Endothelial cell of umbilical vein (primary cell): ENCODE results near the gene DCC. TPM values are rescaled to one million over a fixed set of nuclear protein-coding genes. Genes with fewer than 3 reads are reported as not detected.

Experiments
- BruUV-seq: library from RNA; stranded (reverse); fragments of 400-500 nt; replicated peaks from 2 replicates; lab custom pipeline; 2021; lab: Mats Ljungman, UMichigan
- CTCF ChIA-PET: fragments of 300-600, 350-600 bp; sonication (Branson Sonifier 250); formaldehyde crosslinking; loops from one replicate; lab custom pipeline; 2021; ENCODE audit warnings: antibody characterized with exemption, inconsistent platforms; lab: Charles Lee
- POLR2A ChIA-PET: fragments of 300-600, 350-600 bp; sonication (Branson Sonifier 250); formaldehyde crosslinking; loops from one replicate; lab custom pipeline; 2021; ENCODE audit warnings: antibody characterized with exemption, inconsistent platforms; lab: Charles Lee
- DNase-seq: peaks from one replicate; pipeline ENCODE4 v3.0.0-alpha.2; 2011; ENCODE audit warnings: low read depth, low spot score
- FAIRE-seq: peaks from 2 replicates; lab custom pipeline; 2011; peaks lifted over from hg19 to GRCh38; lab: Jason Lieb, UNC
- H2AFZ ChIP-seq: 2 replicates; pipeline ENCODE4 v1.6.0; 2012; ENCODE audit warnings: low read depth, low read length, control low read depth, inconsistent platforms
- H3K27ac ChIP-seq: 2 replicates; pipeline ENCODE4 v1.5.1; 2011; ENCODE audit warnings: low read depth, mild to moderate bottlenecking, control low read depth, low read length, moderate library complexity; ENCODE audit not compliant: insufficient read depth
- H3K27me3 ChIP-seq, 2 experiments: 2 replicates each; pipeline versions ENCODE4 v1.6.0 to v1.6.1; 2011; ENCODE audit warnings: low read length in 2 of 2, mixed read lengths in 1 of 2; ENCODE audit not compliant: control insufficient read depth in 2 of 2, insufficient read depth in 2 of 2
- H3K36me3 ChIP-seq, 2 experiments: 2 replicates in 1 of 2; 3 replicates in 1 of 2; pipeline ENCODE4 v1.5.1; 2011; ENCODE audit warnings: low read length in 2 of 2, mild to moderate bottlenecking in 1 of 2, moderate library complexity in 1 of 2; ENCODE audit not compliant: control insufficient read depth in 2 of 2, insufficient read depth in 2 of 2; ENCODE audit errors: extremely low read depth in 1 of 2
- H3K4me1 ChIP-seq: 3 replicates; pipeline ENCODE4 v1.5.1; 2011; ENCODE audit warnings: mild to moderate bottlenecking, low read length; ENCODE audit not compliant: control insufficient read depth, insufficient read depth; ENCODE audit errors: extremely low read depth
- H3K4me2 ChIP-seq: 2 replicates; pipeline ENCODE4 v1.6.1; 2011; ENCODE audit warnings: low read length, control low read depth, mixed read lengths; ENCODE audit not compliant: insufficient read depth
- H3K4me3 ChIP-seq, 3 experiments: fragments of 200-600 bp in 1 of 3; sonication (generic), shearing (Covaris generic) in 1 of 3; replicated peaks in 1 of 3; 2 replicates each; pipeline ENCODE4 v1.5.1; 2011 to 2016; ENCODE audit warnings: control low read depth in 3 of 3, low read length in 3 of 3, mild to moderate bottlenecking in 2 of 3, inconsistent platforms in 1 of 3, low read depth in 1 of 3, moderate library complexity in 1 of 3; ENCODE audit not compliant: insufficient read depth in 1 of 3
- H3K79me2 ChIP-seq: 2 replicates; pipeline ENCODE4 v1.6.0; 2012; ENCODE audit warnings: low read length, inconsistent platforms; ENCODE audit not compliant: control insufficient read depth, insufficient read depth
- H3K9ac ChIP-seq: replicated peaks from 2 replicates; pipeline ENCODE3; 2011; ENCODE audit warnings: low read length, control low read depth; ENCODE audit not compliant: insufficient read depth; ENCODE audit errors: extremely low read depth
- H3K9me1 ChIP-seq: replicated peaks from 3 replicates; pipeline ENCODE4 v1.6.0; 2011; ENCODE audit warnings: mild to moderate bottlenecking, low read length; ENCODE audit not compliant: control insufficient read depth, insufficient read depth; ENCODE audit errors: extremely low read depth
- H3K9me3 ChIP-seq: replicated peaks from 2 replicates; pipeline ENCODE4 v1.5.1; 2012; ENCODE audit warnings: low read length, inconsistent platforms; ENCODE audit not compliant: control insufficient read depth, insufficient read depth
- H4K20me1 ChIP-seq: replicated peaks from 2 replicates; pipeline ENCODE3; 2011; ENCODE audit warnings: mild to moderate bottlenecking, low read length; ENCODE audit not compliant: control insufficient read depth, insufficient read depth; ENCODE audit errors: extremely low read depth
- EZH2 ChIP-seq: IDR thresholded peaks from 2 replicates; pipeline ENCODE4 v1.6.1; 2012; ENCODE audit warnings: borderline replicate concordance, low read depth, mild to moderate bottlenecking, moderate library complexity, low read length, inconsistent platforms; ENCODE audit not compliant: severe bottlenecking
- FOS ChIP-seq: IDR thresholded peaks from 2 replicates; pipeline ENCODE4 v1.6.1; 2011; ENCODE audit warnings: mild to moderate bottlenecking, low read length, moderate library complexity, borderline replicate concordance; ENCODE audit not compliant: insufficient read depth
- GATA2 ChIP-seq: IDR thresholded peaks from 2 replicates; pipeline ENCODE4 v1.7.0; 2011; ENCODE audit warnings: low read depth, mild to moderate bottlenecking, moderate library complexity, mixed read lengths, low read length; ENCODE audit not compliant: insufficient read length, insufficient read depth
- JUN ChIP-seq: IDR thresholded peaks from 2 replicates; pipeline ENCODE4 v1.6.1; 2011; ENCODE audit warnings: borderline replicate concordance, low read depth; ENCODE audit not compliant: insufficient read length, insufficient read depth
- MYC ChIP-seq: IDR thresholded peaks from one replicate; pipeline ENCODE4 v1.6.1; 2011; ENCODE audit warnings: mild to moderate bottlenecking, low read depth, low read length
- POLR2A ChIP-seq: IDR thresholded peaks from 2 replicates; pipeline ENCODE4 v1.6.1; 2012; ENCODE audit warnings: low read depth, mild to moderate bottlenecking, control low read depth, low read length
- POLR2AphosphoS5 ChIP-seq: IDR thresholded peaks from 2 replicates; pipeline ENCODE4 v1.6.1; 2012; ENCODE audit warnings: low read depth, mild to moderate bottlenecking, control low read depth, low read length, moderate library complexity; ENCODE audit not compliant: insufficient read depth
- dilution Hi-C: fragments of 300-500 bp; cut with MboI; formaldehyde crosslinking; loops from one replicate; pipeline ENCODE4 v1.15.0; 2019; ENCODE audit warnings: low sequenced_read_pairs; ENCODE audit not compliant: extremely low pct_ligation_motif_present
- intact Hi-C: fragments of 100-400 bp; cut with micrococcal nuclease; formaldehyde crosslinking; loops from one replicate; pipeline ENCODE4 v1.10.0; 2022
- polyA plus RNA-seq, 4 experiments: library from polyadenylated mRNA; depleted of rRNA in 3 of 4; stranded (reverse) in 3 of 4; unstranded in 1 of 4; fragments of >200 nt; gene quantifications; 2 replicates each; pipeline versions ENCODE4 v1.2.1 to v1.2.3, GENCODE V29; 2011 to 2012; ENCODE audit warnings: missing spikeins in 1 of 4
- total RNA-seq: library from RNA; stranded (reverse); gene quantifications from 2 replicates; pipeline ENCODE4 v1.2.3, GENCODE V29; 2021
- TF ChIP-seq, protein P1 (sequence below): IDR thresholded peaks from 2 replicates; pipeline ENCODE4 v1.6.1; 2011; ENCODE audit not compliant: insufficient read depth, insufficient read length
- TF ChIP-seq, protein P2 (sequence below), 2 donors: IDR thresholded peaks; 1 replicate in 1 of 2; 2 replicates in 1 of 2; pipeline ENCODE4 v1.5.1; 2011; ENCODE audit warnings: low read length in 2 of 2, mild to moderate bottlenecking in 2 of 2, moderate library complexity in 2 of 2, control low read depth in 1 of 2, inconsistent platforms in 1 of 2, low read depth in 1 of 2; ENCODE audit not compliant: insufficient read depth in 1 of 2; ENCODE audit errors: extremely low read depth in 1 of 2

The DCC gene
- total and polyA plus RNA-seq, 2 donors (not counting 3 experiments of a cell fraction or from before 2014, with no cell fraction given) = not detected

DNA sequence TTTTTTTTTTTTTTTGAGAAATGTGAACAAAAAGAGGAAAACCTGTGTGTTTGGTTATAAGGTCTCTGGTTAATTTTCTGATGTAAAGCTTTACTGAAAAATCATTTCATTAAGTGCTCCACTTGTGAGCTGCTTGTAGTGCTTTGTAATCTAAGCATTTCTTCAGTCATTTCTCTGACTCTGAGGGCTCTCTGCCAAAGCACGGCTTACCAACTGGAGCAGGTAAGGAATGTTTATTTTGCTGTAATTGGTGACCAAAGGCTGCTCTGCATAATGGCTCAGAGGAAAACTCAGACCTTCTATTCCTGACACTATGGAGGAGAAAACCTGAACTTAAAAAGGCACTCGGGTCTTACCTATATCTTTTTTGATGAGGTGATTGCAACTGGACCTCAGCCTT lies 1035.6 kb downstream of the DCC start:
- POLR2A ChIA-PET = no interaction called here
- H3K4me1 ChIP-seq = no peaks in the 10 kb centered on the region
- no TSS peak for BruUV-seq
- H4K20me1 ChIP-seq = no peaks in the 10 kb centered on the region
- H3K79me2 ChIP-seq = no peaks in the 10 kb centered on the region
- H3K4me3 ChIP-seq = no peak overlapping the region
- no peaks in the 10 kb centered on the region for H3K36me3 ChIP-seq
- FAIRE-seq (no peak), DNase-seq (no peak)
- H3K9me3 ChIP-seq = no peaks in the 10 kb centered on the region
- dilution Hi-C loops = no loop called here
- H3K9me1 ChIP-seq = no peaks in the 10 kb centered on the region
- intact Hi-C loops = no loop called here
- no peak overlapping the region for H2AFZ ChIP-seq
- no peak overlapping the region for H3K4me2 ChIP-seq
- no peak overlapping the region for H3K27ac ChIP-seq
- CTCF ChIA-PET = interaction anchor here (0.6 kb wide), 1 partner anchor 47 kb away, joined by 3 read pairs; no protein-coding TSS in a partner anchor
- no peak overlapping the region for H3K9ac ChIP-seq
- H3K27me3 ChIP-seq = no peaks in the 10 kb centered on the region
- TF ChIP-seq JUN (no peak), GATA2 (no peak), EZH2 (no peak), POLR2AphosphoS5 (no peak), POLR2A (no peak), FOS (no peak), MYC (no peak)
- TF ChIP-seq, protein P1, sequence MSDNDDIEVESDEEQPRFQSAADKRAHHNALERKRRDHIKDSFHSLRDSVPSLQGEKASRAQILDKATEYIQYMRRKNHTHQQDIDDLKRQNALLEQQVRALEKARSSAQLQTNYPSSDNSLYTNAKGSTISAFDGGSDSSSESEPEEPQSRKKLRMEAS = no peak
- TF ChIP-seq, protein P2, sequence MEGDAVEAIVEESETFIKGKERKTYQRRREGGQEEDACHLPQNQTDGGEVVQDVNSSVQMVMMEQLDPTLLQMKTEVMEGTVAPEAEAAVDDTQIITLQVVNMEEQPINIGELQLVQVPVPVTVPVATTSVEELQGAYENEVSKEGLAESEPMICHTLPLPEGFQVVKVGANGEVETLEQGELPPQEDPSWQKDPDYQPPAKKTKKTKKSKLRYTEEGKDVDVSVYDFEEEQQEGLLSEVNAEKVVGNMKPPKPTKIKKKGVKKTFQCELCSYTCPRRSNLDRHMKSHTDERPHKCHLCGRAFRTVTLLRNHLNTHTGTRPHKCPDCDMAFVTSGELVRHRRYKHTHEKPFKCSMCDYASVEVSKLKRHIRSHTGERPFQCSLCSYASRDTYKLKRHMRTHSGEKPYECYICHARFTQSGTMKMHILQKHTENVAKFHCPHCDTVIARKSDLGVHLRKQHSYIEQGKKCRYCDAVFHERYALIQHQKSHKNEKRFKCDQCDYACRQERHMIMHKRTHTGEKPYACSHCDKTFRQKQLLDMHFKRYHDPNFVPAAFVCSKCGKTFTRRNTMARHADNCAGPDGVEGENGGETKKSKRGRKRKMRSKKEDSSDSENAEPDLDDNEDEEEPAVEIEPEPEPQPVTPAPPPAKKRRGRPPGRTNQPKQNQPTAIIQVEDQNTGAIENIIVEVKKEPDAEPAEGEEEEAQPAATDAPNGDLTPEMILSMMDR (IDR thresholded peaks at IDR 0.05; ENCODE audit: extremely low read depth in 1 of 2, insufficient read depth in 1 of 2, low read depth in 1 of 2, low read length in 2 of 2) = no peak
